ENCODE results near the gene MRM3. TPM values are rescaled to one million over a fixed set of nuclear protein-coding genes. Genes with fewer than 3 reads are reported as not detected.
A peak's percentile ranks its signal among the peaks of the same experiment; 100 is the strongest.

MRM3 gene
- polyA plus RNA-seq (2012; ENCODE audit: missing spikeins): 17.6 TPM

- peak; percentile 96 for DNase-seq (ENCODE audit: insufficient read length)
- peak; percentile 98 for FAIRE-seq
- peak; percentile 94 for TF ChIP-seq POLR2A (IDR thresholded peaks at IDR 0.05; ENCODE audit: low read depth, low read length)
- peak; percentile 86 for TF ChIP-seq TAF1 (IDR thresholded peaks at IDR 0.05; ENCODE audit: borderline replicate concordance, low read depth, low read length)
- TF ChIP-seq POLR2AphosphoS5 (IDR thresholded peaks at IDR 0.05; ENCODE audit: low read depth, low read length): peak; percentile 91
These were observed at the start of gene MRM3, which contains the start of gene GLOD4 for GRCh38 chr17:781805-782731. Gene MRM3, plus strand, starts transcription at chr17:782353. Its CDS starts 26 bp downstream, at chr17:782379. Gene GLOD4, minus strand, starts transcription at chr17:782280. Its CDS starts 25 bp downstream, at chr17:782255.

- DNase-seq (ENCODE audit: insufficient read length): peak; percentile 42
- FAIRE-seq: peak; percentile 91
- TF ChIP-seq POLR2A (IDR thresholded peaks at IDR 0.05; ENCODE audit: low read depth, low read length) (no peak; the same call in 1 of the 2 replicates), TAF1 (IDR thresholded peaks at IDR 0.05; ENCODE audit: borderline replicate concordance, low read depth, low read length) (no peak), POLR2AphosphoS5 (IDR thresholded peaks at IDR 0.05; ENCODE audit: low read depth, low read length) (no peak)
These were observed 49.0 kb upstream of the MRM3 start for GRCh38 chr17:732902-733720.

- FAIRE-seq (no peak), DNase-seq (ENCODE audit: insufficient read length) (no peak)
- no peak for TF ChIP-seq POLR2AphosphoS5 (IDR thresholded peaks at IDR 0.05; ENCODE audit: low read depth, low read length)
- no peak for TF ChIP-seq TAF1 (IDR thresholded peaks at IDR 0.05; ENCODE audit: borderline replicate concordance, low read depth, low read length)
- no peak for TF ChIP-seq POLR2A (IDR thresholded peaks at IDR 0.05; ENCODE audit: low read depth, low read length)
These were observed 48.4 kb upstream of the MRM3 start for GRCh38 chr17:733743-734142.

GRCh38 chr17:737561-738113, 44.5 kb upstream of the MRM3 start:
- no peak for DNase-seq (ENCODE audit: insufficient read length)
- no peak for TF ChIP-seq TAF1 (IDR thresholded peaks at IDR 0.05; ENCODE audit: borderline replicate concordance, low read depth, low read length)
- TF ChIP-seq POLR2AphosphoS5 (IDR thresholded peaks at IDR 0.05; ENCODE audit: low read depth, low read length): no peak
- TF ChIP-seq POLR2A (IDR thresholded peaks at IDR 0.05; ENCODE audit: low read depth, low read length): no peak
- FAIRE-seq: no peak

- peak; percentile 96 for FAIRE-seq
- peak; percentile 49; the same call in 1 of the 2 replicates for TF ChIP-seq POLR2A (IDR thresholded peaks at IDR 0.05; ENCODE audit: low read depth, low read length)
- no peak for TF ChIP-seq TAF1 (IDR thresholded peaks at IDR 0.05; ENCODE audit: borderline replicate concordance, low read depth, low read length)
- DNase-seq (ENCODE audit: insufficient read length): peak; percentile 49
These were observed 41.7 kb upstream of the MRM3 start for GRCh38 chr17:740240-741017.

- DNase-seq (ENCODE audit: insufficient read length): no peak
- TF ChIP-seq TAF1 (IDR thresholded peaks at IDR 0.05; ENCODE audit: borderline replicate concordance, low read depth, low read length): no peak
- TF ChIP-seq POLR2AphosphoS5 (IDR thresholded peaks at IDR 0.05; ENCODE audit: low read depth, low read length): peak; percentile 26; the same call in 1 of the 2 replicates
- TF ChIP-seq POLR2A (IDR thresholded peaks at IDR 0.05; ENCODE audit: low read depth, low read length): peak; percentile 62; the same call in 1 of the 2 replicates
- no peak for FAIRE-seq
These were observed 39.9 kb upstream of the MRM3 start for GRCh38 chr17:742147-742793.

GRCh38 chr17:743139-743538, 39.0 kb upstream of the MRM3 start:
- DNase-seq (ENCODE audit: insufficient read length): no peak
- FAIRE-seq: no peak
- TF ChIP-seq POLR2AphosphoS5 (IDR thresholded peaks at IDR 0.05; ENCODE audit: low read depth, low read length): peak; percentile 32; the same call in 1 of the 2 replicates
- TF ChIP-seq POLR2A (IDR thresholded peaks at IDR 0.05; ENCODE audit: low read depth, low read length): no peak

GRCh38 chr17:744937-745336, 37.2 kb upstream of the MRM3 start:
- no peak for TF ChIP-seq POLR2A (IDR thresholded peaks at IDR 0.05; ENCODE audit: low read depth, low read length)
- no peak for TF ChIP-seq TAF1 (IDR thresholded peaks at IDR 0.05; ENCODE audit: borderline replicate concordance, low read depth, low read length)
- no peak for TF ChIP-seq POLR2AphosphoS5 (IDR thresholded peaks at IDR 0.05; ENCODE audit: low read depth, low read length)
- DNase-seq (ENCODE audit: insufficient read length) (no peak), FAIRE-seq (no peak)

- DNase-seq (ENCODE audit: insufficient read length): no peak
- TF ChIP-seq POLR2A (IDR thresholded peaks at IDR 0.05; ENCODE audit: low read depth, low read length) (no peak), TAF1 (IDR thresholded peaks at IDR 0.05; ENCODE audit: borderline replicate concordance, low read depth, low read length) (no peak)
- FAIRE-seq: no peak
These were observed 36.7 kb upstream of the MRM3 start for GRCh38 chr17:745406-745805.

- TF ChIP-seq POLR2AphosphoS5 (IDR thresholded peaks at IDR 0.05; ENCODE audit: low read depth, low read length) (no peak; the same call in 1 of the 2 replicates), POLR2A (IDR thresholded peaks at IDR 0.05; ENCODE audit: low read depth, low read length) (no peak), TAF1 (IDR thresholded peaks at IDR 0.05; ENCODE audit: borderline replicate concordance, low read depth, low read length) (no peak)
- no peak for DNase-seq (ENCODE audit: insufficient read length)
- FAIRE-seq: no peak
These were observed 36.0 kb upstream of the MRM3 start for GRCh38 chr17:746181-746580.

Data from GM12892 (cell line).